Measurements from ENCODE around the gene HEATR5B. TPM values are rescaled to one million over a fixed set of nuclear protein-coding genes. Genes with fewer than 3 reads are reported as not detected.
A peak's percentile ranks its signal among the peaks of the same experiment; 100 is the strongest.

The HEATR5B gene
- 7.9 and 8.2 TPM in 2 replicates for total RNA-seq (2014; rRNA removed; shearing (Covaris generic))

DNA sequence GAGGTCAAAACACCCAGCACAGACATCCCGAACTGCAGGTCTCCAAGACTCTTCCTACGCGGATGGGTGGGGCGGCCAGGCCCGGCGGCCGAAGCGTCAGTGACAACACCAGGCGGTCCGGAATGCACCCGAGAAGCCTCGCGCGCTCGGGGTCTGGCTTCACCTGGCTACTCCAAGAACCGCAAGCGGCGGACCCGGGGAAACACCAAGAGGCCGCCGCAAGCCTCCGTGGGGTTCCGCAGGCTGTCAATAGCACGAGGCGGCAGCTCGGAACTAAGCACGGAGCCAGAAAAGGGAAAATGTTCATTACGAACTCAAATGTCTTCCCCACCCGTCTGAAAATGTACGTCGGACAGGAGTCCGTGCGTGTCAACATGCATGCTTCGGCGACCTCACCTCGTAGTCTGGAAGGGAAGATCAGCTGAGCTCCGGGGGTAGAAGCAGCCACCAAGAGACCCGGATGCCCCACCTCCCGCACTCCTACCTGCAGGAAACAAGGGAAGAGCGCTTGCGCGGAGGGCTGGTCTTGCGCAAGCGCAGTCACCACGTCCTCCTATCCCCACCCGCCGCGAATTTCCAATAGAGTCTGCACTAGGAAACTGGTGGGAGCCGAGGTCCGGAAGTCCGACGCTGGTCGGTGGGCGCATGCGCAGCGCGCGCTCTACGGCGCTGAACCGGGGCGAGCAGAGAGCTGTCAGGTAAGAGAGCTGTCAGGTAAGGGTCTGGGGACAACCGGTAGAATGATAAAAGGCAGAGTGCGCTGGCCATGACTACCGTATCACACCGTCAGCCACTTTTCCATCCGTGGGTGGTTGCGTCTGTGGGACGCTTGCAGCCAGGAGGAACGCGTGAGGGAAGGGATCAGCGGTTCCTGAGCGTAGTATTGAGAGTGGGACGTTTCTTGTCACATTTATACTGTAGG, at the start of gene HEATR5B, which contains the start of gene GPATCH11:
HEATR5B (minus strand) TSS at position 500 of the 922 bp plus-strand sequence. CDS start 958 bp downstream, outside the sequence.
GPATCH11 (plus strand) TSS at position 646 of the 922 bp plus-strand sequence. CDS start 3,864 bp downstream, outside the sequence.
- in situ Hi-C loops (cut with HindIII; ENCODE audit: low sequenced_read_pairs) = no loop called here
- DNase-seq (ENCODE audit: low spot score) = peak; percentile 98

- DNase-seq (ENCODE audit: low spot score) = no peak
- in situ Hi-C loops (cut with HindIII; ENCODE audit: low sequenced_read_pairs) = no loop called here
Observed at GRCh38 chr2:37132914-37133313, 48.7 kb upstream of the HEATR5B start.

- in situ Hi-C loops (cut with HindIII; ENCODE audit: low sequenced_read_pairs) = no loop called here
- DNase-seq (ENCODE audit: low spot score) = no peak
Observed at GRCh38 chr2:37125416-37125815, 41.2 kb upstream of the HEATR5B start.

- in situ Hi-C loops (cut with HindIII; ENCODE audit: low sequenced_read_pairs) = no loop called here
- DNase-seq (ENCODE audit: low spot score) = no peak
Observed at GRCh38 chr2:37119157-37119556, 35.0 kb upstream of the HEATR5B start.

DNA sequence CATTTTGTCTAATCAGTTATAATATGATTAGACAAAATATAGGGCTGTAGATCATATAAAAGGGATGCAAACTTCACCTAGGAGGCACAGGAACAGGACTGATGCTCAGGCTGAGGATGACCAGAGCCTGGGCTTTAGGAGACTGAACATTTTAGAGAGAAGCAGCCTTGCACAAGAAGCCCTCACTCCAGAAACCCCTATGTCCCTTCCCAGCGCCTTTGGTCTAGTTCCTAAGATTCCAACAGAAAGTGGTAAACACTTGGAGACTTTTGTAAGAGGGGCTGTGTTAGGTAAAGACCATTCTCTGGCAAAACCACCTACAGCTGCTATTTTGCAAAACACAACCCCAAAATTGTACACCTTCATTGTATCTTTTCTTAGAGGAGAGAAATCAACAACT, 33.4 kb upstream of the HEATR5B start:
- in situ Hi-C loops (cut with HindIII; ENCODE audit: low sequenced_read_pairs) = no loop called here
- DNase-seq (ENCODE audit: low spot score) = no peak

DNA sequence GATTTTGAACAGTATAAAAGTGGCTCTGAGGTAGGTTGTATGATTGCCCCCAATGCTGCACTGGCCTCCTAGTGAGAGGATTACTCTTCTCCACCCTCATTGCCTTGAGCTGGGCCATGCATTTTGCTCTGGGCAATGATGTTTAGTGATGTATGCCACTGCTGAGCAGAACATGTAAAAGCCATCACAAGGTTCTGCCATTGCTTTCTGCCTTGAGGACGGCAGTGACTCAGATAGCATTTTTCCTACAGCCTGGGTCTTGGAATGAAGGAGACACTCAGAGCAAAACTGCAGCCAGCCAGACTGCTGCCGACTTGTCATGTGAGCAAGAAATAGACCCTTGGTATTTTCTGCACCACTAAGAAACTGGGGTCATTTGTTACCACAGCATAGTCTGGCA, 27.8 kb upstream of the HEATR5B start:
- no peak for DNase-seq (ENCODE audit: low spot score)
- in situ Hi-C loops (cut with HindIII; ENCODE audit: low sequenced_read_pairs) = no loop called here

GRCh38 chr2:37110306-37111212, 26.4 kb upstream of the HEATR5B start:
- in situ Hi-C loops (cut with HindIII; ENCODE audit: low sequenced_read_pairs) = no loop called here
- DNase-seq (ENCODE audit: low spot score) = no peak

DNA sequence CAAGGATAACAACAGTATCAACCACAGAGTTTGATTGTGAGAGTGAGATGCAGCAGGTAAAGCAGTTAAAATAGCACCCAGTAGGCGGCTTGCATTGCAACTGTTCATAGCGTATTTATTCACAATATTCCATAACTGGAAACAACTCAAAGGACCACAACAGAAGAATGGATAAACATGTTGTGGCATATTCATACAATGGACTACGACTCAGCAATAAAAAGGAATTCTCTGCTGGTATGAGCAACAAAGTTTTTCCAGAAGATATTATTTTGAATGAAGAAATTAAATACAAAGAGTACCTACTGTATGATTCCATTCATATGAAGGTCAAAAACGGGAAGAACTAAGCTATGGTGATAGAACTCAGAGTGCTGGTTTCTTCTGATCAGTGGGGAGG, 25.4 kb upstream of the HEATR5B start:
- in situ Hi-C loops (cut with HindIII; ENCODE audit: low sequenced_read_pairs) = no loop called here
- DNase-seq (ENCODE audit: low spot score) = no peak

- in situ Hi-C loops (cut with HindIII; ENCODE audit: low sequenced_read_pairs) = no loop called here
- no peak for DNase-seq (ENCODE audit: low spot score)
Observed at GRCh38 chr2:37105150-37105549, 21.0 kb upstream of the HEATR5B start.

GRCh38 chr2:37104178-37104577, 20.0 kb upstream of the HEATR5B start:
- in situ Hi-C loops (cut with HindIII; ENCODE audit: low sequenced_read_pairs) = no loop called here
- DNase-seq (ENCODE audit: low spot score) = no peak

DNA sequence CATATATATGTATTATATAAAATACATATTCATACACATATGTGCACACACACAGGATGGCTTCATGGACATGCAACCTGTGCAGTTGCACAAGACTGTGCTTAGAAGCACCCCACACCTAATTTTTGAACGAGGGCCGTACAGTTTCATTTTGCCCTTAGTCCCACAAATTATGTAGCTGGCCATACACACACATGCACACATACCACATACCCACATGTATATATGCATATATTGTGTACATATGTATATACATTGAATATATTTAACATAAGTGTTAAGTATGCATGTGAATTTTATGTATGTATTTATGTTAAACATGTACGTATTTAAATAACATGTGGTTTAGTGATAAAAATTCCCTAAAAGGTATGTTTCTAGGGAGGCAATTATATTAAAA, 18.4 kb upstream of the HEATR5B start:
- no peak for DNase-seq (ENCODE audit: low spot score)
- in situ Hi-C loops (cut with HindIII; ENCODE audit: low sequenced_read_pairs) = no loop called here

GRCh38 chr2:37100054-37100453, 15.9 kb upstream of the HEATR5B start:
- DNase-seq (ENCODE audit: low spot score) = no peak
- in situ Hi-C loops (cut with HindIII; ENCODE audit: low sequenced_read_pairs) = no loop called here

DNA sequence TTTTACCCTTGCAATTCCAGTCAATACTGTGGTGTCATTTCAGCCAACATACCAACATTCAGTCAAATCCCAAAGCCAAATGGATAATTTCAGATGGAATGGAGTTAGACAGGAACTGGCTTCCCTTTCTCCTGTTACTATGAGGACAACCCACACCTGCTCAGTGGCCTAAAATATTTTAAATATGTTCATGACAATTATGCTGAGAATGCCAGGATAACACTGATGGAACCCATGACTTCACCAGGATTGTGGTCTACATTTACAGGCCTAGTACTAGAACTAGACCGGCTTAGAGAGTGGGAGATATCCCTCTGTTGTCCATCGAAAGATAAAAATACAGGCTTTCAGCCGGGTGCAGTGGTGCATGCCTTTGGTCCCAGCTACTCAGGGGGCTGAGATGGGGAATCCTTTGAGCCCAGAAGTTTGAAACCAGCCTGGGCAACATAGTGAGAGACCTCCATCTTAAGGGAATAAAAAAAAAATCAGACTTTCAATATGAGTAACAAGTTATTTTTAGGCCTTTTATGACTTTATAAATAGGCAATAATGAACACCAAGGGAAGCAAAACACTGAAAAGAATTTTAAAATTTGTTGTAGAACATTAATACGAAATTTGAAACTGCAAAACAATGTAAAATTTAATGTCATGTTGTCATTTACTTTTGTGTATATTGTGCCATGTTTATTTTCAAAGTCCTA, 14.4 kb upstream of the HEATR5B start:
- DNase-seq (ENCODE audit: low spot score) = no peak
- in situ Hi-C loops (cut with HindIII; ENCODE audit: low sequenced_read_pairs) = no loop called here

- DNase-seq (ENCODE audit: low spot score) = no peak
- in situ Hi-C loops (cut with HindIII; ENCODE audit: low sequenced_read_pairs) = no loop called here
Observed at GRCh38 chr2:37096568-37096967, 12.4 kb upstream of the HEATR5B start.

- in situ Hi-C loops (cut with HindIII; ENCODE audit: low sequenced_read_pairs) = no loop called here
- no peak for DNase-seq (ENCODE audit: low spot score)
Observed at GRCh38 chr2:37091873-37092272, 7.7 kb upstream of the HEATR5B start.

DNA sequence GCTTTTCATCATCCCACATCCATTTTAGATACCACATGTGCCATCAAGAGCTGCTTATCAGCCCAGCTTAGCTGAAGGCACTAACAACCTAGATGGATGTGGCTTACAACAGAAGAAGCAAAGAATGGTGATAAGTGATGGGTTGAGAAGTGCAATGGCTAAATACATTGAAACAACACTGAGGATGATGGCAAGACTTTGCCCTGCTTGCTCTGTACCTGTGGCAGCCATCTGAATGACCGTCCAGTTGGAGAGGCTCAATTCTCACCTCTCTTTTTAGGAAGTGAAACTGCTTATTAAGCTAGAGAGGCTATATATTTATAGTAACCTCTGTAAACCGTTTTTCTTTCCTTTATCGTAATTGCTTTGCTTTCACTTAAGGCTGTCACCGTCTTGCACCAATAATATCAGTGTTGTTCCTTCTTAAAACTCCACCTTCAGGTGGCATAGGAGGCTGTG, 5.9 kb upstream of the HEATR5B start:
- no peak for DNase-seq (ENCODE audit: low spot score)
- in situ Hi-C loops (cut with HindIII; ENCODE audit: low sequenced_read_pairs) = no loop called here

DNA sequence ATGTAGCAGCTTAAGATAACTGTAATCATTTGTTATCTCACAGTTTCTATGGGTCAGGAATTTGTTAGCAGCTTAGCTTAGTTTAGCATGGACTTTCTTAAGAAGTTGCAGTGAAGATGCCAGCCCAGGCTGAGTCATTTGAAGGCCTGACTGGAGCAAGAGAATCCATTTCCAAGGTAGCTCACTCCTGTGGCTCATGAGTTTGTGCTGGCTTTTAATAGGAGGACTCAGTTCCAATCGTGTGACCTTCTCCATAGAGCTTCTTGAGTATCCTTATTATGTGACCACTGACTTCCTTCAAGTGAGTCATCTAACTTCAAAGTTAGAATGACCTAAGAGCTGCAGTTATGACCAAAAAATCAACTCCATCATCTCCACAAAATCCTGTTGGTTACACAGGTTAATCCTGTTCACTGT, 1.6 kb upstream of the HEATR5B start:
- DNase-seq (ENCODE audit: low spot score) = no peak
- in situ Hi-C loops (cut with HindIII; ENCODE audit: low sequenced_read_pairs) = no loop called here

DNA sequence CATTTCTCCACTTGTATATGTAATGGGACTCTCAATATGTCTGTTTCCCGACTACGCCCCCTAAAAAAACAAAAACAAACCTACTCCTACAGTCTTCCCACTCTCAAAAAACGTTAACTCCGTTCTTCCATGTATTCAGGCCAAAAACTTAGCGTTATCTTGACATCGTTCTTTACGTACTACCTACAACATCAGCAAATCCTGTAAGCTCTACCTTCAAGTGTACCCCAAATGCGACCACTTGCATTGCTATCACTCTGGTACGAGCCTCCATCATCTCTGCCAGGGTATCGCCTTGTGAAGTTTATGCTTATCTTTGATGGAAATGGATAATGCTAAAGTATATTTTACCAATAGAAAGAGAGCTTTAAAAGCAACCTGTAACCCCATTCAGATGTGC, 625 bp upstream of the HEATR5B start:
- no peak for DNase-seq (ENCODE audit: low spot score)
- in situ Hi-C loops (cut with HindIII; ENCODE audit: low sequenced_read_pairs) = no loop called here

- DNase-seq (ENCODE audit: low spot score) = no peak
- in situ Hi-C loops (cut with HindIII; ENCODE audit: low sequenced_read_pairs) = no loop called here
Observed at GRCh38 chr2:37080689-37081088, 3.5 kb downstream of the HEATR5B start.

Measured in G401 (cell line).